Measurements from ENCODE around the gene USP3.
A peak's percentile ranks its signal among the peaks of the same experiment; 100 is the strongest.

USP3 gene

GRCh38 chr15:63469984-63470383 lies 34.4 kb upstream of the USP3 start:
- peaks cover 56% of the 10 kb centered on the region for H3K4me1 Mint-ChIP-seq
- no peaks in the 10 kb centered on the region for H3K9me3 Mint-ChIP-seq
- no peak overlapping the region for H3K4me3 Mint-ChIP-seq
- H3K36me3 Mint-ChIP-seq (ENCODE audit: low read depth): no peaks in the 10 kb centered on the region
- H3K27ac Mint-ChIP-seq: no peak overlapping the region
- no peaks in the 10 kb centered on the region for H3K27me3 Mint-ChIP-seq
- ATAC-seq (no peak), DNase-seq (no peak)

- ATAC-seq: no peak
- H3K4me1 Mint-ChIP-seq: peaks cover 65% of the 10 kb centered on the region
- no peak for DNase-seq
- peak overlapping the region; percentile 12 for H3K4me3 Mint-ChIP-seq
- no peaks in the 10 kb centered on the region for H3K36me3 Mint-ChIP-seq (ENCODE audit: low read depth)
- no peaks in the 10 kb centered on the region for H3K27me3 Mint-ChIP-seq
- no peaks in the 10 kb centered on the region for H3K9me3 Mint-ChIP-seq
- peak overlapping the region; percentile 83 for H3K27ac Mint-ChIP-seq
Measured at GRCh38 chr15:63473007-63473748, 31.2 kb upstream of the USP3 start.

GRCh38 chr15:63473749-63473998 lies 30.7 kb upstream of the USP3 start:
- H3K27me3 Mint-ChIP-seq: no peaks in the 10 kb centered on the region
- H3K36me3 Mint-ChIP-seq (ENCODE audit: low read depth): no peaks in the 10 kb centered on the region
- DNase-seq (no peak), ATAC-seq (peak; percentile 15)
- peak overlapping the region; percentile 83 for H3K27ac Mint-ChIP-seq
- no peaks in the 10 kb centered on the region for H3K9me3 Mint-ChIP-seq
- peak overlapping the region; percentile 12 for H3K4me3 Mint-ChIP-seq
- H3K4me1 Mint-ChIP-seq: peaks cover 67% of the 10 kb centered on the region

GRCh38 chr15:63473999-63474809 lies 30.2 kb upstream of the USP3 start:
- ATAC-seq: peak; percentile 87
- Mint-ChIP-seq H3K4me3 (peak overlapping the region; percentile 16), H3K36me3 (ENCODE audit: low read depth) (no peaks in the 10 kb centered on the region), H3K4me1 (peaks cover 66% of the 10 kb centered on the region), H3K9me3 (no peaks in the 10 kb centered on the region), H3K27me3 (no peaks in the 10 kb centered on the region), H3K27ac (peak overlapping the region; percentile 83)
- peak; percentile 64 for DNase-seq

GRCh38 chr15:63474810-63475316 lies 29.5 kb upstream of the USP3 start:
- H3K27ac Mint-ChIP-seq: peak overlapping the region; percentile 83
- H3K4me1 Mint-ChIP-seq: peaks cover 69% of the 10 kb centered on the region
- no peaks in the 10 kb centered on the region for H3K27me3 Mint-ChIP-seq
- ATAC-seq (peak; percentile 8), DNase-seq (no peak)
- no peaks in the 10 kb centered on the region for H3K9me3 Mint-ChIP-seq
- no peak overlapping the region for H3K4me3 Mint-ChIP-seq
- H3K36me3 Mint-ChIP-seq (ENCODE audit: low read depth): no peaks in the 10 kb centered on the region

GRCh38 chr15:63475707-63476106 lies 28.7 kb upstream of the USP3 start:
- peaks cover 74% of the 10 kb centered on the region for H3K4me1 Mint-ChIP-seq
- H3K4me3 Mint-ChIP-seq: no peak overlapping the region
- peak overlapping the region; percentile 11 for H3K27ac Mint-ChIP-seq
- no peaks in the 10 kb centered on the region for H3K27me3 Mint-ChIP-seq
- H3K9me3 Mint-ChIP-seq: no peaks in the 10 kb centered on the region
- DNase-seq: no peak
- no peaks in the 10 kb centered on the region for H3K36me3 Mint-ChIP-seq (ENCODE audit: low read depth)
- no peak for ATAC-seq

- no peak for DNase-seq
- H3K4me1 Mint-ChIP-seq: peaks cover 79% of the 10 kb centered on the region
- no peaks in the 10 kb centered on the region for H3K9me3 Mint-ChIP-seq
- no peak overlapping the region for H3K4me3 Mint-ChIP-seq
- peak; percentile 12 for ATAC-seq
- peak overlapping the region; percentile 11 for H3K27ac Mint-ChIP-seq
- H3K27me3 Mint-ChIP-seq: no peaks in the 10 kb centered on the region
- H3K36me3 Mint-ChIP-seq (ENCODE audit: low read depth): no peaks in the 10 kb centered on the region
Measured at GRCh38 chr15:63476229-63476632, 28.2 kb upstream of the USP3 start.

GRCh38 chr15:63478243-63478642 lies 26.1 kb upstream of the USP3 start:
- no peaks in the 10 kb centered on the region for H3K9me3 Mint-ChIP-seq
- H3K27ac Mint-ChIP-seq: no peak overlapping the region
- DNase-seq (no peak), ATAC-seq (no peak)
- H3K36me3 Mint-ChIP-seq (ENCODE audit: low read depth): no peaks in the 10 kb centered on the region
- H3K27me3 Mint-ChIP-seq: no peaks in the 10 kb centered on the region
- H3K4me3 Mint-ChIP-seq: no peak overlapping the region
- peaks cover 84% of the 10 kb centered on the region for H3K4me1 Mint-ChIP-seq

GRCh38 chr15:63480441-63480821 lies 24.0 kb upstream of the USP3 start:
- Mint-ChIP-seq H3K27ac (peak overlapping the region; percentile 57), H3K4me3 (peak overlapping the region; percentile 24)

GRCh38 chr15:63481105-63481810 lies 23.1 kb upstream of the USP3 start:
- Mint-ChIP-seq H3K4me3 (no peak overlapping the region), H3K27me3 (no peaks in the 10 kb centered on the region), H3K36me3 (ENCODE audit: low read depth) (no peaks in the 10 kb centered on the region), H3K4me1 (peaks cover 85% of the 10 kb centered on the region), H3K9me3 (no peaks in the 10 kb centered on the region), H3K27ac (peak overlapping the region; percentile 57)
- DNase-seq (no peak), ATAC-seq (peak; percentile 79)

More at GRCh38 chr15:63480441-63480821, 24.0 kb upstream of the USP3 start:
- Mint-ChIP-seq H3K9me3 (no peaks in the 10 kb centered on the region), H3K36me3 (ENCODE audit: low read depth) (no peaks in the 10 kb centered on the region), H3K4me1 (peaks cover 88% of the 10 kb centered on the region), H3K27me3 (no peaks in the 10 kb centered on the region)
- ATAC-seq (no peak), DNase-seq (no peak)

GRCh38 chr15:63482874-63483323 lies 21.5 kb upstream of the USP3 start:
- DNase-seq (no peak), ATAC-seq (no peak)
- Mint-ChIP-seq H3K27ac (peak overlapping the region; percentile 35), H3K36me3 (ENCODE audit: low read depth) (no peaks in the 10 kb centered on the region), H3K9me3 (no peaks in the 10 kb centered on the region), H3K27me3 (no peaks in the 10 kb centered on the region), H3K4me1 (peaks cover 89% of the 10 kb centered on the region), H3K4me3 (no peak overlapping the region)

GRCh38 chr15:63483521-63484371 lies 20.6 kb upstream of the USP3 start:
- Mint-ChIP-seq H3K27ac (peak overlapping the region; percentile 40), H3K36me3 (ENCODE audit: low read depth) (no peaks in the 10 kb centered on the region), H3K4me1 (peaks cover 86% of the 10 kb centered on the region), H3K9me3 (no peaks in the 10 kb centered on the region), H3K4me3 (no peak overlapping the region), H3K27me3 (no peaks in the 10 kb centered on the region)
- DNase-seq (no peak), ATAC-seq (no peak)

GRCh38 chr15:63484433-63485186 lies 19.8 kb upstream of the USP3 start:
- Mint-ChIP-seq H3K27ac (peak overlapping the region; percentile 40), H3K27me3 (no peaks in the 10 kb centered on the region), H3K9me3 (no peaks in the 10 kb centered on the region), H3K4me3 (no peak overlapping the region), H3K4me1 (peaks cover 77% of the 10 kb centered on the region), H3K36me3 (ENCODE audit: low read depth) (no peaks in the 10 kb centered on the region)
- DNase-seq (no peak), ATAC-seq (no peak)

Data from activated naive CD8-positive, alpha-beta T cell treated with anti-CD3 and anti-CD28 coated beads, Interleukin-2, amount 50 U/mL, for 24 hours (primary cell).